ENCODE measurements around the gene CASZ1. TPM values are rescaled to one million over a fixed set of nuclear protein-coding genes. Genes with fewer than 3 reads are reported as not detected.

The CASZ1 gene
- total and polyA plus RNA-seq, 2 experiments from 2014 or later = 6.2 to 6.7 TPM

DNA sequence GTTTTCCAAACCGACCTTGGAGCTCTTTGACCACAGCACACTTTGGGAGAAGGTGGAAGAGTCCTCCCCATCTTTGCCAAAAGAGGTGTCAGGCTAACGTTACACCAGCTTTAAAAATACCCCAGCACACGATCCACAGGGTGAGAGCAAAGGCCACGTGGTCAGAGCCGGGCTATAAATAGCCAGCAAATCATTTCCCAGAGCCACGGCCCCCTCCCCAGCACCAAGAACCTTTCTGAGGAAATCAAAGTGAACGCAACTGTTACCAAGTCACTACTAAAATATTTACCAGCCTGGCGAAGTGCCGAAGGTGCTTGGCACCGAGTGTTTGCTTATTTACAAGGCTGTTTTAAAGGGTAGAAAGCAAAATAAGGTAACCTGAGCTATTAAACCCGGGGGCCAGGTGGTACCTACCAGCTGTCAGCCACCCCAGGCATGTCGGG is 72.4 kb downstream of the CASZ1 start:
- no peaks in the 10 kb centered on the region for H4K20me1 ChIP-seq (replicated peaks; ENCODE audit: insufficient read depth)
- Mint-ChIP-seq H3K36me3 (ENCODE audit: low read depth) (no peaks in the 10 kb centered on the region), H3K27me3 (ENCODE audit: insufficient read depth, low read depth, poor library complexity) (peaks cover 2% of the 10 kb centered on the region), H3K4me3 (no peak overlapping the region), H3K9me3 (no peaks in the 10 kb centered on the region), H3K4me1 (peaks cover 36% of the 10 kb centered on the region), H3K27ac (no peak overlapping the region)
- H3K79me2 ChIP-seq (replicated peaks; ENCODE audit: insufficient read depth) = no peaks in the 10 kb centered on the region
- no peak for ATAC-seq
- no peaks in the 10 kb centered on the region for H3K27me3 ChIP-seq (ENCODE audit: insufficient read depth)
- no peak overlapping the region for H3K27ac ChIP-seq (ENCODE audit: low read depth)
- no peaks in the 10 kb centered on the region for H3K36me3 ChIP-seq (ENCODE audit: insufficient read depth)
- H3F3A ChIP-seq (replicated peaks; ENCODE audit: low read depth) = 0 out of 2 replicates have a peak, but pooled peaks cover 5% of the 10 kb centered on the region
- H3K4me3 ChIP-seq = no peak overlapping the region
- no peaks in the 10 kb centered on the region for H3K9me2 ChIP-seq (ENCODE audit: insufficient read depth)
- H2AFZ ChIP-seq = no peak overlapping the region
- DNase-seq (ENCODE audit: low spot score) = no peak
- H3K4me1 ChIP-seq (ENCODE audit: insufficient read depth) = peaks cover 10% of the 10 kb centered on the region; the same call in 1 of the 2 replicates
- no peak overlapping the region for H3K4me2 ChIP-seq
- TF ChIP-seq NANOG (IDR thresholded peaks at IDR 0.05; ENCODE audit: borderline replicate concordance) (no peak), CREB1 (CRISPR knock-in tag; IDR thresholded peaks at IDR 0.05; ENCODE audit: low read depth) (no peak), STAT1 (IDR thresholded peaks at IDR 0.05; ENCODE audit: unreplicated experiment) (no peak), ZNF462 (CRISPR knock-in tag; IDR thresholded peaks at IDR 0.05) (no peak), ETS1 (IDR thresholded peaks at IDR 0.05) (no peak), ZNF114 (CRISPR knock-in tag; IDR thresholded peaks at IDR 0.05) (no peak)
